Measurements from ENCODE around the gene ULK4. TPM values are rescaled to one million over a fixed set of nuclear protein-coding genes. Genes with fewer than 3 reads are reported as not detected.

The ULK4 gene
- total and polyA plus RNA-seq, 2 of the 4 experiments (the other 2 are of a cell fraction): 2.7 to 5.0 TPM

DNA sequence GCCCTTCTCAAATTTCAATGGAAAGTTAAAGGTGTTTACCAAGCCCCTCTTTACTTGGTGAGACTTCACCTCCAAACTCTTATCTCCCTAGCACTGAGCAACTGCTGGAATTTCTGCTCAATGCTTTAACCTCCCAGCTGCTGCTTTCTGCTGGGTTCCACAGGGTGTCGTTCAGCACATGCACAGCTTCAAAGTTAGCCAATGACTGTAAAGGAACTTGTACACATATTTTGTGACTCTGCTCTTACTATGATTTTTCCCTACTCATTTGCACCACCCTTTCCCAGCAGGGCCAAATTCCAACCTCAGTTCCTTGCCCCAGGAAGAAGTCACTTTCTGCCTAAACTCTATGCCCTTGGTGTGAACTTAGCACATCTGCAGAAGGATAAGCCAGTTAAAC, 89.7 kb downstream of the ULK4 start:
- no TSS peak for BruUV-seq (replicated peaks)
- ChIA-PET CTCF (no interaction called here), POLR2A (ENCODE audit: unreplicated experiment) (no interaction called here)
- H4K5ac ChIP-seq (ENCODE audit: low read depth, low read length): no peak overlapping the region
- H3K14ac ChIP-seq (replicated peaks; ENCODE audit: low read depth, low read length): no peak overlapping the region
- H3K27ac ChIP-seq (ENCODE audit: insufficient read depth, low read length): no peak overlapping the region
- H2BK5ac ChIP-seq (ENCODE audit: low read depth, low read length, poor library complexity, severe bottlenecking): no peak overlapping the region
- dilution Hi-C loops (cut with HindIII; ENCODE audit: low sequenced_read_pairs, unreplicated experiment): no loop called here
- WGBS, 2 experiments (ENCODE audit: extremely low coverage in 2 of 2, insufficient read length in 1 of 2): no CpG with 5 or more reads among the region's 1 CpG
- H3K18ac ChIP-seq (ENCODE audit: low read depth, low read length): no peak overlapping the region
- in situ Hi-C loops (cut with MboI; ENCODE audit: low sequenced_read_pairs): loop anchor here (10.0 kb wide), 1 partner anchor 1547 kb away; no protein-coding TSS in a partner anchor
- no peaks in the 10 kb centered on the region for H3K9me1 ChIP-seq (ENCODE audit: insufficient read depth, low read length)
- peak; percentile 2 for DNase-seq
- no peaks in the 10 kb centered on the region for H3K9me3 ChIP-seq (ENCODE audit: control insufficient read depth, insufficient read depth, low read length)
- no peak overlapping the region for H2AFZ ChIP-seq (replicated peaks; ENCODE audit: low read length, poor library complexity)
- H4K8ac ChIP-seq (ENCODE audit: low read depth in 2 of 2, low read length in 2 of 2): no peak overlapping the region
- no peak for ATAC-seq (ENCODE audit: low read depth)
- no peak overlapping the region for H3K9ac ChIP-seq (ENCODE audit: low read depth, low read length)
- H2BK15ac ChIP-seq (ENCODE audit: low read depth, low read length): no peak overlapping the region
- H2BK120ac ChIP-seq (ENCODE audit: low read depth, low read length): no peak overlapping the region
- H3K4ac ChIP-seq (ENCODE audit: low read depth, low read length): no peak overlapping the region
- H3K27me3 ChIP-seq (ENCODE audit: control insufficient read depth, insufficient read depth, low read length): no peaks in the 10 kb centered on the region
- H4K20me1 ChIP-seq (ENCODE audit: insufficient read depth, low read length): no peaks in the 10 kb centered on the region
- TF ChIP-seq MAFK (IDR thresholded peaks at IDR 0.05; ENCODE audit: low read depth, low read length): no peak
- no peak overlapping the region for H3K4me3 ChIP-seq (ENCODE audit: insufficient read depth, low read depth, low read length)
- no peak overlapping the region for H3K23ac ChIP-seq (ENCODE audit: low read depth, low read length)
- H3K56ac ChIP-seq (ENCODE audit: extremely low read depth, insufficient read depth, low read length): no peak overlapping the region
- H2AK5ac ChIP-seq (ENCODE audit: low read depth, low read length): no peak overlapping the region
- H4K91ac ChIP-seq (ENCODE audit: insufficient read depth, low read depth, low read length): no peak overlapping the region
- no peaks in the 10 kb centered on the region for H3K79me1 ChIP-seq (ENCODE audit: low read depth in 1 of 2, low read length in 2 of 2)
- H3K4me1 ChIP-seq (ENCODE audit: control insufficient read depth, insufficient read depth, low read length): no peaks in the 10 kb centered on the region
- intact Hi-C loops (cut with micrococcal nuclease): no loop called here
- H3K36me3 ChIP-seq (ENCODE audit: control insufficient read depth, insufficient read depth, low read length): no peaks in the 10 kb centered on the region
- no peak overlapping the region for H2AK9ac ChIP-seq (replicated peaks; ENCODE audit: low read depth, low read length, poor library complexity)
- H2BK20ac ChIP-seq (ENCODE audit: low read depth, low read length): no peak overlapping the region
- H3K4me2 ChIP-seq (ENCODE audit: low read depth, low read length): no peak overlapping the region
